Measurements from ENCODE around the gene SH3PXD2A. TPM values are rescaled to one million over a fixed set of nuclear protein-coding genes. Genes with fewer than 3 reads are reported as not detected.

SH3PXD2A gene
- total and polyA plus RNA-seq, 2 donors (not counting 1 experiment from before 2014, with no cell fraction given), result 3.2 to 33.5 TPM

GRCh38 chr10:103872137-103872931 is 17.0 kb upstream of the SH3PXD2A start:
- 95% methylated on average over 8 of the region's 16 CpGs for WGBS (ENCODE audit: insufficient coverage)
- ChIA-PET CTCF (no interaction called here), POLR2A (no interaction called here)
- H3K36me3 ChIP-seq (replicated peaks in 1 of 2; ENCODE audit: control extremely low read depth in 1 of 2, control insufficient read depth in 1 of 2, extremely low read depth in 1 of 2, insufficient read depth in 2 of 2, low read length in 1 of 2), result peaks cover 3 to 4% of the 10 kb centered on the region in 2 experiments
- H3K27me3 ChIP-seq (replicated peaks in 1 of 4; ENCODE audit: control extremely low read depth in 1 of 4, control insufficient read depth in 3 of 4, insufficient read depth in 4 of 4, low read length in 3 of 4), result no peaks in the 10 kb centered on the region
- Mint-ChIP-seq H3K9me3 (ENCODE audit: insufficient read depth) (no peaks in the 10 kb centered on the region), H3K27ac (no peak overlapping the region), H3K4me3 (no peak overlapping the region), H3K4me1 (peaks cover 9% of the 10 kb centered on the region), H3K27me3 (no peaks in the 10 kb centered on the region)
- H3K27ac ChIP-seq (ENCODE audit: low read length in 2 of 2), result no peak overlapping the region
- DNase-seq, result no peak
- H3K79me2 ChIP-seq (ENCODE audit: control insufficient read depth, insufficient read depth, low read length), result no peaks in the 10 kb centered on the region
- TF ChIP-seq, protein P1, sequence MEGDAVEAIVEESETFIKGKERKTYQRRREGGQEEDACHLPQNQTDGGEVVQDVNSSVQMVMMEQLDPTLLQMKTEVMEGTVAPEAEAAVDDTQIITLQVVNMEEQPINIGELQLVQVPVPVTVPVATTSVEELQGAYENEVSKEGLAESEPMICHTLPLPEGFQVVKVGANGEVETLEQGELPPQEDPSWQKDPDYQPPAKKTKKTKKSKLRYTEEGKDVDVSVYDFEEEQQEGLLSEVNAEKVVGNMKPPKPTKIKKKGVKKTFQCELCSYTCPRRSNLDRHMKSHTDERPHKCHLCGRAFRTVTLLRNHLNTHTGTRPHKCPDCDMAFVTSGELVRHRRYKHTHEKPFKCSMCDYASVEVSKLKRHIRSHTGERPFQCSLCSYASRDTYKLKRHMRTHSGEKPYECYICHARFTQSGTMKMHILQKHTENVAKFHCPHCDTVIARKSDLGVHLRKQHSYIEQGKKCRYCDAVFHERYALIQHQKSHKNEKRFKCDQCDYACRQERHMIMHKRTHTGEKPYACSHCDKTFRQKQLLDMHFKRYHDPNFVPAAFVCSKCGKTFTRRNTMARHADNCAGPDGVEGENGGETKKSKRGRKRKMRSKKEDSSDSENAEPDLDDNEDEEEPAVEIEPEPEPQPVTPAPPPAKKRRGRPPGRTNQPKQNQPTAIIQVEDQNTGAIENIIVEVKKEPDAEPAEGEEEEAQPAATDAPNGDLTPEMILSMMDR (IDR thresholded peaks at IDR 0.05), result no peak
- H3K9me3 ChIP-seq (ENCODE audit: control extremely low read depth in 1 of 3, control insufficient read depth in 2 of 3, insufficient read depth in 1 of 3, low read length in 2 of 3), result no peaks in the 10 kb centered on the region
- intact Hi-C loops (cut with micrococcal nuclease), result no loop called here
- H3K4me3 ChIP-seq (ENCODE audit: control extremely low read depth in 1 of 5, extremely low read depth in 1 of 5, insufficient read depth in 1 of 5, low read depth in 2 of 5, low read length in 4 of 5), result no peak overlapping the region
- H3K4me1 ChIP-seq (ENCODE audit: control insufficient read depth in 2 of 2, insufficient read depth in 2 of 2, low read length in 2 of 2), result peaks cover 0 to 4% of the 10 kb centered on the region in 2 donors
- H2AFZ ChIP-seq (ENCODE audit: insufficient read depth, low read depth, low read length, poor library complexity, severe bottlenecking), result no peak overlapping the region
- no peaks in the 10 kb centered on the region for H4K20me1 ChIP-seq (ENCODE audit: control insufficient read depth, insufficient read depth, low read length, poor library complexity, severe bottlenecking)
- H3K4me2 ChIP-seq (replicated peaks; ENCODE audit: low read depth, low read length, poor library complexity, severe bottlenecking), result no peak overlapping the region
- H3K9ac ChIP-seq (ENCODE audit: low read length), result no peak overlapping the region
- no peak for ATAC-seq (ENCODE audit: low read depth)

DNA sequence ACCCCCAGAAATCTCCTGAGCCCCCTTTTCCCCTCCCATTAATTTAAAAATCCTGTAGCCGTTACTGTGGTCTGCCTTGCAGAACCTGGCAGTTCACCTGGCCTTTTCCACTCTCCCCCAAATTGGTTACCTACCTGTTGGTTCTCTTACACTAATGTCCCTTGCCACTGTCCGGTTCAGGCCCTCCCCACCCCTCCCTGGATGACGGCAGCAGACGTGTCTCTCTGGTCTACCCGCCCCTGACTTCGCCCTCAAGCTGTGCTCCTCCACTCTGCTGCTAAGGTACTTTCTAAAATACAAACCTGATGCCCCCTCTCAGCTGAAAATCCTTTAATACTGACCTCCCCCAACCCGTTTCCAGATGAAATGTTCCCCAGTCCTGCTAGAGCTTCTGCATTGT is 15.6 kb upstream of the SH3PXD2A start:
- peaks cover 0 to 4% of the 10 kb centered on the region in 2 donors for H3K4me1 ChIP-seq (ENCODE audit: control insufficient read depth in 2 of 2, insufficient read depth in 2 of 2, low read length in 2 of 2)
- H4K20me1 ChIP-seq (ENCODE audit: control insufficient read depth, insufficient read depth, low read length, poor library complexity, severe bottlenecking), result no peaks in the 10 kb centered on the region
- H3K79me2 ChIP-seq (ENCODE audit: control insufficient read depth, insufficient read depth, low read length), result no peaks in the 10 kb centered on the region
- H3K4me3 ChIP-seq (ENCODE audit: control extremely low read depth in 1 of 5, extremely low read depth in 1 of 5, insufficient read depth in 1 of 5, low read depth in 2 of 5, low read length in 4 of 5), result no peak overlapping the region
- POLR2A ChIA-PET, result no interaction called here
- peaks cover 0 to 3% (median 0%) of the 10 kb centered on the region in 4 experiments for H3K27me3 ChIP-seq (replicated peaks in 1 of 4; ENCODE audit: control extremely low read depth in 1 of 4, control insufficient read depth in 3 of 4, insufficient read depth in 4 of 4, low read length in 3 of 4)
- H3K4me3 Mint-ChIP-seq, result no peak overlapping the region
- TF ChIP-seq, protein P1 (IDR thresholded peaks at IDR 0.05), result no peak
- no peak for TF ChIP-seq EZH2 (IDR thresholded peaks at IDR 0.05; ENCODE audit: borderline replicate concordance, insufficient read depth, low read depth, low read length, poor library complexity, severe bottlenecking)
- H3K27ac Mint-ChIP-seq, result no peak overlapping the region
- intact Hi-C loops (cut with micrococcal nuclease), result no loop called here
- 89% methylated on average over 5 of the region's 7 CpGs for WGBS (ENCODE audit: insufficient coverage)
- no peak for DNase-seq
- H3K27ac ChIP-seq (ENCODE audit: low read length in 2 of 2), result no peak overlapping the region
- no peak overlapping the region for H2AFZ ChIP-seq (ENCODE audit: insufficient read depth, low read depth, low read length, poor library complexity, severe bottlenecking)
- H3K27me3 Mint-ChIP-seq, result no peaks in the 10 kb centered on the region
- no peaks in the 10 kb centered on the region for H3K9me3 Mint-ChIP-seq (ENCODE audit: insufficient read depth)
- ATAC-seq (ENCODE audit: low read depth), result no peak
- CTCF ChIA-PET, result no interaction called here
- no peak overlapping the region for H3K9ac ChIP-seq (ENCODE audit: low read length)
- H3K4me2 ChIP-seq (replicated peaks; ENCODE audit: low read depth, low read length, poor library complexity, severe bottlenecking), result no peak overlapping the region
- H3K36me3 ChIP-seq (replicated peaks in 1 of 2; ENCODE audit: control extremely low read depth in 1 of 2, control insufficient read depth in 1 of 2, extremely low read depth in 1 of 2, insufficient read depth in 2 of 2, low read length in 1 of 2), result peaks cover 0 to 4% of the 10 kb centered on the region in 2 experiments
- peaks cover 1 to 5% (median 1%) of the 10 kb centered on the region in 3 donors for H3K9me3 ChIP-seq (ENCODE audit: control extremely low read depth in 1 of 3, control insufficient read depth in 2 of 3, insufficient read depth in 1 of 3, low read length in 2 of 3)
- peaks cover 9% of the 10 kb centered on the region for H3K4me1 Mint-ChIP-seq
